GM19372 (cell line): ENCODE results near the gene MAP2K1.

Experiments used
- ATAC-seq: cut with Tn5 transposase; IDR thresholded peaks from one replicate; pipeline ENCODE4 v1.9.1; 2021; ENCODE audit warnings: mild to moderate bottlenecking, low read depth, moderate library complexity; ENCODE audit not compliant: unreplicated experiment

MAP2K1 gene

GRCh38 chr15:66472176-66472999 lies 85.7 kb downstream of the MAP2K1 start:
- peak; percentile 72 for ATAC-seq

GRCh38 chr15:66474135-66474534 lies 87.4 kb downstream of the MAP2K1 start:
- ATAC-seq: no peak

GRCh38 chr15:66474963-66475362 lies 88.3 kb downstream of the MAP2K1 start:
- ATAC-seq: no peak

GRCh38 chr15:66476535-66476934 lies 89.8 kb downstream of the MAP2K1 start:
- ATAC-seq: no peak

GRCh38 chr15:66477011-66477410 lies 90.3 kb downstream of the MAP2K1 start:
- ATAC-seq: no peak

- ATAC-seq: no peak
These were observed 93.6 kb downstream of the MAP2K1 start for GRCh38 chr15:66480267-66480666.

- no peak for ATAC-seq
These were observed 94.6 kb downstream of the MAP2K1 start for GRCh38 chr15:66481107-66481856.

- no peak for ATAC-seq
These were observed 95.8 kb downstream of the MAP2K1 start for GRCh38 chr15:66482539-66482938.

- ATAC-seq: no peak
These were observed 96.4 kb downstream of the MAP2K1 start for GRCh38 chr15:66483131-66483566.

GRCh38 chr15:66484539-66485112 lies 97.9 kb downstream of the MAP2K1 start:
- ATAC-seq: no peak

GRCh38 chr15:66486887-66487286 lies 100.2 kb downstream of the MAP2K1 start:
- ATAC-seq: no peak

- ATAC-seq: no peak
These were observed 101.8 kb downstream of the MAP2K1 start for GRCh38 chr15:66488525-66488924.

GRCh38 chr15:66489179-66489791 lies 102.6 kb downstream of the MAP2K1 start:
- ATAC-seq: no peak

GRCh38 chr15:66491846-66492245 lies 105.1 kb downstream of the MAP2K1 start:
- ATAC-seq: no peak

- no peak for ATAC-seq
These were observed 107.5 kb downstream of the MAP2K1 start for GRCh38 chr15:66494262-66494661.

GRCh38 chr15:66496951-66497501 lies 110.3 kb downstream of the MAP2K1 start:
- peak; percentile 19 for ATAC-seq

- ATAC-seq: peak; percentile 89
These were observed 111.1 kb downstream of the MAP2K1 start, which contains the start of gene SNAPC5 for GRCh38 chr15:66497502-66498455. SNAPC5 (minus strand) TSS chr15:66497762; CDS start chr15:66497731, 31 bp downstream.

GRCh38 chr15:66498501-66499386 lies 112.0 kb downstream of the MAP2K1 start:
- no peak for ATAC-seq
